HG02870 (cell line): ENCODE measurements around the gene THAP10.
A peak's percentile ranks its signal among the peaks of the same experiment; 100 is the strongest.
"Not testable (repeated sequence)": the region's sequence is repeated elsewhere in the genome, so short reads cannot be mapped to it uniquely, and the experiment has no call there.

Experiments used
- ATAC-seq: cut with Tn5 transposase; IDR thresholded peaks from one replicate; pipeline ENCODE4 v1.9.1; 2021; ENCODE audit warnings: mild to moderate bottlenecking, moderate library complexity; ENCODE audit not compliant: unreplicated experiment

Gene THAP10

DNA sequence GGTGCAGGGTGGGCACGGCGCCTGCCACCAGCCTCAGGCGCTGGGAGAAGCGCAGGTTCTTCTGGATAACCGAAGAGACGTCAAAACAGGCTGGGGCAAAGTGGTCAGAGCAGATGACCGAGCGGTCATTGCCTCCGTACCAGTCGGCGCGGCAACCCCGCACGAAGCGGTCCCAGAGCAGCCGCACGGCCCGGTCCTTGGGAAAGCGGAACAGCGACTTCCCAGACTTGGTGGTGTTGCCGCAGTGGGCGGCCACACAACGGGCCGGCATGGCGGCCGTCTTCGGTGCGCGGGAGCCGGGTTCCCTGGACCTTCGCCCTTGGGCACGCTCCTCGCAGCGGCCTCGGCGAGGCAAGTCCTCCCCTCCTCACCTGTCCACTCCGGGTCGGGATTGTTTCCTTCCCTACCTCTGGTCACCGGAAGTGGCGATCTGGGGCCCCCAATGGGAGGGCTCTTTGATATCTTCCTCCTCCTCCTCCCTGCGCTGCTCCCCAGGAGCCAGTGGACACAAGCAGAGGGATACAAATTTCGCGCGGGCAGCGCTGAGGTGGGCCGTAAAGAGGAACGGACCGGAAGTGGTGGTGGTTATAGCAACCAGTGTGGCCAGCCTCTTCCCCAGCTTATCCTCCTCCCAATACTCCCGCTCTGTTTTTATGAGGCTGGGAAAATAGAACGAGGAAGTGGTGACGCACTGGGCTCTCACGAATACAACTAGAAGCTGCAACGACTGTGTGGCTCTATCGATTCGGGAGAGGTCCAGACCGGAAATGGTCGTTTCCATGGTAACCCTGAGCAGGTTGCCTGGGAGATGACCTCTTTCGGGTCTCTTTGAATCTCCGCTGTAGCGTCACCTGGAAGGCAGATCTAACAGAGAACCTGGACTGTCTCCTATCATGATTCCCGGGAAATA lies at the start of gene THAP10, which contains the start of gene LRRC49:
TSS of gene THAP10 (minus strand) at position 432 of the 910 bp plus-strand sequence. CDS start at position 271, 161 bp downstream.
TSS of gene LRRC49 (plus strand) at position 825 of the 910 bp plus-strand sequence. CDS start at position 894, 69 bp downstream.
- ATAC-seq, result peak; percentile 79

DNA sequence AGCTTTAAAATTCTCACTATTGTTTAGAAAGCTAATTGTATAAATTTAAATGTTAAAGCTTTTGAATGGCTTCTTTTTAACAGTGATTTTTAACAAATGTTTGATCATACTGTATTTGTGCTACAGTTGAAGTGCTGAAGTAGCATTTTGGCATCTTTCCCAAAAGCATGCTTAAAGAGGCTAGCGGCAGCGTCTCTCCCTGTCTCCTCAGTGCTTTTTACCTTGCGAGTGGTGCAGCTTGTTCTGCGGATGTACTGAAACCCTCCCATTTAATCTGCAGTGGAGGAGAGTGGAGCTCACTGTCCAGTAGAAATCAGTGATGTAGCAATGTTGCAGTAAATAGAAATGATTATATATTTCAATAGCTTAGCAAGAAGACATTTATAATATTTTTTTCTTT lies 44.1 kb upstream of the THAP10 start:
- no peak for ATAC-seq

DNA sequence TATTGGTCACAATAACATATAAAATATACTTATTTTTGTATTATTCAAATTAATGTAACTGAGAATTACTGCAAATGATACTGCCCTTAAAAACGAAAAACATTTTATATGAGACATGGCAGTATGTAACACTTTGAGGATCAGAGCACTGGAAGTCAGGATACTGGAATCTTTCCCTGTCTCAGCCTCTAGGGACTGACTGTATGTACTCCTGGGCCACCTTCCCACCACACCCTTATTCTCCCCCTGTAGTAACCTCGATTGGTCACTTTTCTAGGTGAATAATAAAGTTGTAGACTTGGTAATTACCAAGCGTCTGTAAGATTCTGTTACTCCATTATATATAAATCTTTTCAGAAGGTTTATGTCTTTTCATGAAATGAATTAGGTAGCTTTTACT lies 43.4 kb upstream of the THAP10 start:
- no peak for ATAC-seq

DNA sequence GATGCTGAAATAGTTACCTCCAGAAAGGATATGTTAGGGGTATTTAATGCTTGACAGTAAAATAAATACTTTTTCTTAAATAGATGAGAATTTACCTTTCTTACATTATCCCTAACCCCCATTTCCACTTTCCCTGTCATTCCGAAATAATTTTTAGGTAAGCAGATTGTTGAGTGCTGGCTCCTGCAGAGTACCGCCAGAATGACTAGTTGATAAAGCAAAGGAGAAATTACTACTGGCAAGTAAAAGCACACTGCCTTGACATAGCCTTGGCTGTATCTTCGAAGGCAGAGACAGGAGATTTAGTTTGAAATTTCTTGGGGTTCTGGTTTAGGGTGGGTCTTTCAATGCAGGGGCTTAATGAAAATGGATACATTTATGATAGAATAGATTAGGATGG lies 41.2 kb upstream of the THAP10 start:
- ATAC-seq, result no peak

DNA sequence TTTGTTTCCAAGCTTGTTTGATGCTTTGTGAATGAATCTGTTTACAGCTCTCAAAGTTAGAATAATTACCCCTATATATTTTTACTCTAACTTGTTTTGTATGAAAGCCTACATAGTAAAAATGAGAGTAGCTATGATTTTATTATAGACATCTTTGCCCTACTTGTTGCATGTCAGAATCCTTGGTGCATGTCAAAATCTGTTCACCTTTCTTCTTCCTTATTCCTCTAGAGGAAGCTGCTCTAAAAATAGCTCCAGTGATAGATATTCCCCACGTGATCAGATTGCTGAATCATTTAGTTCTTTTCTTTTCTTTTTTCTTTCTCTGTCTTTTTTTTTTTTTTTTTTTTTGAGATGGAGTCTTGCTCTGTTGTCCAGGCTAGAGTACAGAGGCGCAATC lies 40.2 kb upstream of the THAP10 start:
- no peak for ATAC-seq

DNA sequence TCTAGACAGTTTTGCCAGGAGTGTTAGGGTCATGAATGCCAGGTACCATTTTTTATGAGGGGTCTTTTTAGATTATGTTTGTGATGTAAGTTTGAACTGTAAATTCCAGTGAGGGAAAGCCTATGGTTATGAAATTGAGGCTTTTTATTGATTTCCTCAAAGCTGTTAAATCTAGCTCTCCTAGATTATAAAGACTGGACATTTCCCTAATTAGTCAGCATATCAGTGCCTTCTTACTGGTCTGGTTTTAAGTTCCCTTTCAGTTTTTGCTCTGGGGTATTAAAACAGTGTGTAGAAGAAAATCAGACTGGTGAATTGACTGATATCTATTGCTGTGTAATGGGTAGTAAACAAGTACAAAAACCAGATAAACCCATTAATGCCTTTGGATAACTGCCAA lies 39.6 kb upstream of the THAP10 start:
- no peak for ATAC-seq

DNA sequence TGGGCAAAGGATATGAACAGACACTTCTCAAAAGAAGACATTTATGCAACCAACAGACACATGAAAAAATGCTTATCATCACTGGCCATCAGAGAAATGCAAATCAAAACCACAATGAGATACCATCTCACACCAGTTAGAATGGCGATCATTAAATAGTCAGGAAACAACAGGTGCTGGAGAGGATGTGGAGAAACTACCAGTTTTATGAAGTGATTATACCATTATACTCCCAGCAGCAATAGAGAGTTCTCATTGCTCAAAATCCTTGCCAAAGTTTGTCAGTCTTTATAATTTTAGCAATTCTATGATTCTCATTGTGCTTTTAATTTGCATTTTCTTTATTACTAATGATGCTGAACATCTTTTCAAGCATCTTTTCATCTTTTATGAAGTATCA lies 34.7 kb upstream of the THAP10 start:
- ATAC-seq, result not testable (repeated sequence)

DNA sequence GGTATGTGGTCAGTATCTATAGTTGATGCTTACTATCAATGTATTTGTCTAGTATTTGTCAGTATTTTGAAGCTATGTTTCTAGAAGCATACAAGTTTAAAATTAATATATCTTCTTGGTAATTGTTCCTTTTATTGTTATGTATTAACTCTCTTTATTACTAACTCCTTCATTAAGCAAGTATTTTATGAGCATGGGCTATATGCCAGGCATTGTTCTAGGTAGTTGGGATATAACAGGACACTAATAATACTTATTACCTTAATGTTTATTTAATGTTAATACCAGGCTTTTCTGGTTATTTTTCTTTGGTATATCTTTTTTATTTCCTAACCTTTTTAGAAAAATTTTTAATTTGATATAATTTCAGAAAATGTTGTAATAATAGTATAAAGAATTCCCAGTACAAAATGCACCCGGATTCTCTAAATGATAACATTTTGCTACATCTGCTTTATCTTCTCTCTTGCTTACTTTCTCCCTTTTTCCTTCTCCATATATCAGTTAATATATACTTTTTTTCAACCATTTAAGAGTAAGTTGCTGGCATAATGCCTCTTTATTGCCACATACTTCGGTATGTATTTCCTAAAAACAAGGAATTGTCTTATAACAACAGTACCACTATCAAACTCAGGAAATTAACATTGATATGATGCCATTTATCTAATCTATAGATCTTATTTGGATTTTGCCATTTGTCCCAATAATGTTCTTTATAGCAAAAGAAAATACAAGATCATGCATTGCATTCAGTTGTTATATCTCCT lies 31.3 kb upstream of the THAP10 start:
- no peak for ATAC-seq

DNA sequence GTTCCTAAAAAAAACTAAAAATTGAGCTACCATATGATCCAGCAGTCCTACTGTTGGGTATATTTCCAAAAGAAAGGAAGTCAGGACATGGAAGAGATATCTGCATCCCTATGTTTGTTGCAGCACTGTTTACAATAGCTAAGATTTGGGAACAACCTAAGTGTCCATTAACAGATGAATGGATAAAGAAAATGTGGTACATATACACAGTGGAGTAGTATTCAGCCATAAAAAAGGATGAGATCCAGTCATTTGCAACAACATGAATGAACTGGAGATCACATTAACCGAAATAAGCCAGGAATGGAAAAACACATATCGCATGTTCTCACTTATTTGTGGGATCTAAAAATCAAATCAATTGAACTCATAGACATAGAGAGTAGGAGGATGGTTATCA lies 29.9 kb upstream of the THAP10 start:
- ATAC-seq, result no peak

DNA sequence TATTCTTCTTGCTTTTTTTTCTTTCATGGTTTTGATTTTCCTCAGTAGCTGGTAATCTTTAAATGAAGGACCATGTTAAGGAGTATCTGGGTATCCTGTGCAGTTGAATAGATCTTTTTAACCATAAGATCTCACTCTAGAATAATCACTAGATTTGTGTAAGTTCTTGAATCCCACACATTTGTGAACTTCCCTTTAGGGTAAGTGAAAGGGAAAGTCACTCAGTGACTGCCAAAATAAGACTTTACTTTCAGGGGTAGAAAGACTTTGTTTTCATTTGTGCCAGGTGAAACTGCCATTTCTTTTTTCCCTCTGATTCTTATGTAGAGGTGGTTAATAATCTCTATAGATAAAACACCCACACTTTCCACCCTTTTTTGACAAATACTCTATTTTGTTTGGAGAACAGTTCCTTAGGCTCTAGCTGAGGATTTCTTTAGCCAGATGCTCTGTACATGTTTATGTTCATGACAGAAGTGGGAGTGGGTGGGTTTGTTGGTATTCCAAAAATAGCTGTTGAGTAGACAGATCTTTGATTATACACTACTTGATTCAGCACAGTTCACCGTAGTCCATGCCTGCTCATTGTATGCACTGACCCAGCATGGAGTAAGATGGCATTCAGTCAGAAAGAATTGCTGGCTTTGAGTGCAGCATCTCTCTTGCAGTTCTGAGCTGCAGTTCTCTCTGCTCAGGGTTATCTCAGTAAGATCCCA lies 28.9 kb upstream of the THAP10 start:
- ATAC-seq, result no peak

DNA sequence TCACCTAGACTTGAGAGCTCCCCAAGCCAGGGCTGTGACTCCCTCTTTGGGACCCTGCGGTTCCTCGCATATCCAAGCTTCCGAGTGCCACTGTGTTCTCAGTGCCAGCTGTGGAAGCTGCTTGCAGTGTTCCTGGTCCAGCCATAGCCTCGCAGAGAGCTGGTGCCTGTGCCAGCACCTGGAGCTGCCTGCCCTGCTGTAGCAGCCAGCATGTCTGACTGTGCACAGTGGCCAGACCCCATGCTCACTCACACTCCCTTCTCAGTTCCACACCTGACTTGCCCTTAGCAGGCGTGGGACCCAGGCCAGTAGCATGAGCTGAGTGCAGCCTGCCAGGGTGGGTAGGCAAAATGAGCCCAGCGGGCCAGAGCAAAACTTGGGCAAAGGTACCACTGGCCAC lies 25.7 kb upstream of the THAP10 start:
- no peak for ATAC-seq

DNA sequence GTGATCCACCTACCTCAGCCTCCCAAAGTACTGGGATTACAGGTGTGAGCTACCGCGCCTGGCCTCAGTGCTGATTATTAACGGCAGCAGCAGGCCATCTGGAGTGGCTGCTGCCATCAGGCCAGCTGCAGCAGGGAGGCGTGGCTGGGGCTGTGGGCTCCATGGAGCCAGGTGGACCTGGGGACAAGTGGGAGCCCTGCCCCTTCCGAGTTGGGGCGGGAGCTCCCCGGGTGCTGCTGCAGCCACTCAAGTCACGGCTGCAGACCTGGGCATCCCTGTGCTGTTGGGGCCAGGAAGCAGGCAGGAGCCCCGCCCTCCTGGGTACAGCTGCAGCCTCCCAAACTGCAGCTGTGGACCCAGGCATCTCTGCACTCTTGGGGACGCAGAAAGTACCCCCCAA lies 24.3 kb upstream of the THAP10 start:
- no peak for ATAC-seq

DNA sequence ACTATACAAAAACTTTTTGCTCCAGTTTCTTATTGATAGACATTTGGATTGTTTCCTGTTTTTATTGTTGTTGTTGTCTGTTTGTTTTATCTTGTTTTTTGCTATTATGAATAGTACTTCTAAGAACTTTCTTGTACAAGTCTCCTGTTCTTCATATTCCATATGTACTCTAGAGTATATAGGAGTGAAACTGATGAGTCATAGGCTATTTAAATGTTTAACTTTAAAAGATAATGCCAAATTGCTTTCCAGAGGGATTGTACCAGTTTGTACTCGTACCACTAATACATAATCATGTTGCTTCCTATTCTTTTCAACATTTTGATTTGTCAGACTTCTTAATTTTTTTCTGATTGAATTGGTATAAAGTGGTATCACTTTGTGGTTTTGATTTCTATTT lies 20.0 kb upstream of the THAP10 start:
- no peak for ATAC-seq

DNA sequence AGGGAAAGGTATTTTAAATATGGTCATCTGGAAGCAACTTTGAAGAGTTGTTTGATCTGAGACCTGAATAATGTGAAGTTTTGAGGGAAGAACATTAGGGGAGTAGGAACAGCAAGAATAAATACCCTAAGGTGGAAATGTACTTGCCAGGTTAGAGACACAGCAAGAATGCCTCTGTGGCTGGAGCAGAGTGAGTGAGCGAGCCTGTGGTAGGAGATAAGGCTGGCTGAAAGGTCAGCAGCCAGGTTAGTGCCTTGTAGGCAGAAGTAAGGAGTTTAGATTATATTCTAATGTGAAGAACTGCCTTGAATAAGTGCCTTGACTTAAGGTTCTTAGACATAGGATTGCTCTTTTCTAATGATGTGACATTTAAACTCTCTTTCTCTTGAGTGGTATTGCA lies 18.7 kb upstream of the THAP10 start:
- no peak for ATAC-seq

DNA sequence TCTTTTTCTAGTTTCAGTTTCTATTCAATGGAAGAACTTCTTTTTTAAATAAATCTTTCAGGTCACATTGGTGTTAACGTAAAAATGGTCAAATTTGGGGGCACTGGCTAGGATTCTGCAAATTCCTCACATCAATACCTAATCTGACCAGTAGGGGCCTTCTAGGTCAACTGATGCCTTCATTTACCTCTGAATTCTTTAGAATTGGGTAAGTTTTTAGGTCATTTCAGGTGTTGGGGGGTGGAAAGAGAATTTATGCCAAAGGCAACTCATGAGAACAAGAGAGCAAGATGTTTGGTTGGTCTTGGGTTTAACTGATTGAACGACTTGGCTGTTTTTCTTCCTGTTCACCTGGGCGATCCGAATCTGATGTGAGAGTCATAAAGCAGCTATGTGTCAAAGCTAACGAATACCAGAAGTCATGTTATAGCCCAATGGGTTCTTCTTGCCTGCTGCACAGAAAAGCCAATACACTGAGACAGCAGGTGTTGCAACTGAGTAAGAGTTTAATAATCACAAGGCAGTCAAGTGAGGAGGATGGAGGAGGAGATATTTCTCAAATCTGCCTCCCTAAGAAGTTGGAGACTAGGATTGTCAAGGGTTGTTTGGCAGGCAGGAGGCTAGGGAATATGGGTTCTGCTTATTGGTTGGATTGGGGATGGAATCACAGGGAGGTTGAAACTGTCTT lies 15.7 kb upstream of the THAP10 start:
- no peak for ATAC-seq

DNA sequence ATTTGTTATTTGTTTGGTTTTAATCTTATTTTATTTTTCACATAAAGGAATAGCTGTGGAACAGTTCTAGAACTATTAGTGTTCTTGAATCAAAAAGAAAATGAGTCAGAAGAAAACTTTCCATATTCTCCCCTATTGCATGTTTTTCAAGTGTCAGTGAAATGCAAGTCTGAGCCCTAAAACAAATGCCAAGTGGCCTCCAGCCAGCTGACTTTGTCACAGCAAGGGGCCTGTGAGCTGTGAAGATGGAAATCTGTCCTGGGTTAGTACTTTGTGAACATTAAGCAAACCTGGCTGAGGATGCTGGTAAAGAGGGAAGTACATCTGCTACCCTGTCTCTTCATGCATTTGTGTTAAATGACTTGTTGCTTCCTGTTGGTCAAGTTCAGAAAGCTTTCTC lies 14.6 kb upstream of the THAP10 start:
- ATAC-seq, result no peak

DNA sequence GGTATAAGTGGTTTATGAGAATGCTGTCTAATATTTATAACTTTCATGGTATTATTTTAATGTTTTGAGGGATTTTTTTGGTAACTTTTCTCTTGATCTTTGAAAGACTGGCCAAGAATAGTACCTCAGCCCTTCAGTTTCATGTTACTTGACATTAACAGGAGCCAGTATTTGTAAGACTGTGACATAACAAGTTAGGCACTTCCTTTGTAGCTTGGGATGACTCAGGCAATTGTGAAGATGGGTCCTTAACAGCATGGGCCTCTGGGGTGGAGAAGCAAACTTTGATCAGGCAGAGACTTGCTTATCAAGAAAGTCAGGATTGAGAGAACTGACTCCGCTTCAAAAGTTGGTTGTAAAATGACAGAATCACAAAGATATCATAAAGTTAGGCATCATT lies 9.9 kb upstream of the THAP10 start:
- ATAC-seq, result no peak

DNA sequence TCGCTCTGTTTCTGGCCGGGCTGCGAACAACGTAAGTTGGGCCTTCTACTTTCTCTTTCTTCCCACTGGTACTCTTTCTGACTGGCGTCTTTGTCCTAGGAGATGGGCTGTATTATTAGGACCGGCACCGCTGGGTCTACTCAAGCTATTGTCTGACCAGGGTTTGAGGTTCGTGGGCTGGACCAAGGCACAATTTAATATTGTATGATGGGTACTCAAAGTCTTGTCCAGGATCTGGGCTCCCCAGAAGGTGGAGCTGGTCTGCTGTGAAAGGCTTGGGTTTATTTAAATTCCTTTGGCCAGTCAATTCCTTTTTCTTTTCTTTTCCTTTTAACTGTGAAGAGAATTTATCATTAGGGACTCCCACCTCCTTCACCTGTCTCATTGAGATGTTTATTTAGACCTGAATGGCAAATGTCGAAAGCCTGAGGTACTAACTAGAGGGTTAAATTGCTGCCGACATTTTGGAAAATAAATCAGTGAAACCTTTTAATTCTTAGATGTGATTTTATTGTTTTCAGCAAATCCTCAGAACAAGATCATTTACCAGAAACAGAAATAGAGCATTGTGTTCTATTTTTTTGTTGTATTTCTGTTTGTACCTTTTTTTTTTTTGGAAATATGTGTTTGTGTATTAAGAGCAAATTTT lies 803 bp upstream of the THAP10 start:
- ATAC-seq, result no peak

DNA sequence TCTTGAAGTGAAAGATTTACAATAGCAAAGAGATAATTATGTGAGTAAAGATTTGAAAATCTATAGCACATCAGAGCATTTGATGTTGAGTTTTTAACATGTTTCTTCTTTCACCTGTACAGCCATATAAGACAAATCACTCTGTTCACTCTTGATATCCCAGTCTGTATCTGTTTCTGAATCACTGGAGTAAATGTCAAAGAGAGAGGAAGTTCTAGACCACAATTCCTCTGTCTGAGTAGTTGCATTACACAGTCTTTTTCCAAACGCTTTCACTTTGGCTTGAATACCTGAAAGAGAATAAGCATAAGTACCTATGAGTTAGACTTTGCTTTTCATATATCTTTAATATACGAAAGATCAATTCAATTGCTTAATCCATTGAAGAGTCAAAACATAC lies 9.9 kb downstream of the THAP10 start:
- ATAC-seq, result no peak

DNA sequence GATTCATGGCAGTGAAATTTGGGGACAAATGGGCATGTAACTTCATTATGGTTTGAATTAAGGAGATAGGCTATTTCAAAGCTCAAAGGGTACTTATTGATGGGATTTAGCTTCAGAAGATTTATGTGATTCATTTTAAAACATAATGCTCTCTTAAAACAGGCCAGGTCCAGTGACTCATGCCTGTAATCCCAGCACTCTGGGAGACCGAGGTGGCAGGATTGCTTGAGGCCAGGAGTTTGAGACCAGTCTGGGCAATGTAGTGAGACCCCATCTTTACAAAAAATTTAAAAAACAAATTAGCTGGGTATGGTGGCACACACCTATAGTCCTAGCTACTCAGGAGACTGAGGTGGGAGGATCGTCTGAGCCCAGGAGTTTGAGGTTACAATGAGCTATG lies 11.5 kb downstream of the THAP10 start:
- ATAC-seq, result no peak
